ENCODE measurements around the gene C16orf74.

DNA sequence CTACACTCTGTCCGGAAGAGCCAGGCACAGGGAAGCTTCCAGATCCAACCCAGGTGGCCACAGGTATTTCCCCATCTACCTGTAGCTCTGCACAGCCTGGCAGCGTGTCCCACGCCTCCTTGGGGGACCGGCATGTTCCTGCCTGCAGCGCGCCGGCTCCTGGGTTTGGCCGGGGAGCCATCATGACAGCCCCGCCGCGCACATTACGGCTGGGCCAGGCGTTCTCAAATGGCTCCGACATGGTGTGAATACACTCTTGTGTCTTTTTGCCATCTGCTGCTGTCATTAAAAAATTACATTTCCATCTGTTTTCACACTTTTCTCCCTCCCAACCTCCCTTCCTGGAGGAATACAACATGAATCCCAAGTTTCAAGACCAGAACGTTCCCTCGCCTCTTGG, 54.1 kb downstream of the C16orf74 start:
- TF ChIP-seq, protein P1, sequence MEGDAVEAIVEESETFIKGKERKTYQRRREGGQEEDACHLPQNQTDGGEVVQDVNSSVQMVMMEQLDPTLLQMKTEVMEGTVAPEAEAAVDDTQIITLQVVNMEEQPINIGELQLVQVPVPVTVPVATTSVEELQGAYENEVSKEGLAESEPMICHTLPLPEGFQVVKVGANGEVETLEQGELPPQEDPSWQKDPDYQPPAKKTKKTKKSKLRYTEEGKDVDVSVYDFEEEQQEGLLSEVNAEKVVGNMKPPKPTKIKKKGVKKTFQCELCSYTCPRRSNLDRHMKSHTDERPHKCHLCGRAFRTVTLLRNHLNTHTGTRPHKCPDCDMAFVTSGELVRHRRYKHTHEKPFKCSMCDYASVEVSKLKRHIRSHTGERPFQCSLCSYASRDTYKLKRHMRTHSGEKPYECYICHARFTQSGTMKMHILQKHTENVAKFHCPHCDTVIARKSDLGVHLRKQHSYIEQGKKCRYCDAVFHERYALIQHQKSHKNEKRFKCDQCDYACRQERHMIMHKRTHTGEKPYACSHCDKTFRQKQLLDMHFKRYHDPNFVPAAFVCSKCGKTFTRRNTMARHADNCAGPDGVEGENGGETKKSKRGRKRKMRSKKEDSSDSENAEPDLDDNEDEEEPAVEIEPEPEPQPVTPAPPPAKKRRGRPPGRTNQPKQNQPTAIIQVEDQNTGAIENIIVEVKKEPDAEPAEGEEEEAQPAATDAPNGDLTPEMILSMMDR (IDR thresholded peaks at IDR 0.05) = no peak
- TF ChIP-seq POLR2A (IDR thresholded peaks at IDR 0.05) = no peak

All from Peyer's patch (tissue), 4 donors.